Measurements from ENCODE around the gene SLC35F6.

SLC35F6 gene, protein sequence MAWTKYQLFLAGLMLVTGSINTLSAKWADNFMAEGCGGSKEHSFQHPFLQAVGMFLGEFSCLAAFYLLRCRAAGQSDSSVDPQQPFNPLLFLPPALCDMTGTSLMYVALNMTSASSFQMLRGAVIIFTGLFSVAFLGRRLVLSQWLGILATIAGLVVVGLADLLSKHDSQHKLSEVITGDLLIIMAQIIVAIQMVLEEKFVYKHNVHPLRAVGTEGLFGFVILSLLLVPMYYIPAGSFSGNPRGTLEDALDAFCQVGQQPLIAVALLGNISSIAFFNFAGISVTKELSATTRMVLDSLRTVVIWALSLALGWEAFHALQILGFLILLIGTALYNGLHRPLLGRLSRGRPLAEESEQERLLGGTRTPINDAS

DNA sequence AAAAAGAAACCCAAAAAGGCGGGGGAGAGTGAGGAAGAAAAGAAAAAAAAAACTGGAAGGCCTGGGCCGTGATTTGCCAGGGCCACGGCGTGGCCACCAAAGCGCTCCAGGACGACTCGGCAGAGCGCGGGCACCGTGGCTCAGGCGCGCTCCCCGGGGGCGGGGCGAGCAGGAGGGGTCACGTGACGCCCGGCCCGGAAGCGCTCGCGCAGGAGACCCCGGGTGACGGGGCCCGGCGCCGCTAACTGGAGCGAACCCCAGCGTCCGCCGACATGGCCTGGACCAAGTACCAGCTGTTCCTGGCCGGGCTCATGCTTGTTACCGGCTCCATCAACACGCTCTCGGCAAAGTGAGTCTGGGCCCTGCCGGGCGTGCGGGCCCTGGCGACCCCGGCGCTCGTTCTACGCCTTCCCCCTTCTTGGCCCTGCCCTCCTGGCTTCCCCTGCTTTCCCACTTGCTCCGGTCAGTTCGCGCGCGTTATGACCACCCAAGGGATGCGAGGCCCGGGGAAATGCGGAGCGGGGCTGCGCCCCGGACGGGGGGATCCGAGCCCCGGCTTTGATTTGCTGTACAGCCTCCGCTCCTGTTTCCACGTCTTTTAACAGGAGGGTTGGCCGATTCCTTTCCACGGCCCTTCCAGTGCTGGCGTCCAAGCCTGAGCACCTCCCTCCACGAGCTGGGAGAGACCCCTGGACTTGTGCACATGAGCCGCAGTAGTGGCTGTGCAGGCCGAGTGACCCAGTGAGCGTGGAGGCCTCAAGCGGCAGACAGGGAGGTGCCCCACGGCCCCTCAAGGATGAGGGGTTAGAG, at the start of gene SLC35F6:
Gene SLC35F6 (plus strand): TSS at position 207 of the 810 bp plus-strand sequence. CDS start 66 bp downstream, at position 273.
- peak; percentile 79 for DNase-seq (ENCODE audit: low spot score)

DNA sequence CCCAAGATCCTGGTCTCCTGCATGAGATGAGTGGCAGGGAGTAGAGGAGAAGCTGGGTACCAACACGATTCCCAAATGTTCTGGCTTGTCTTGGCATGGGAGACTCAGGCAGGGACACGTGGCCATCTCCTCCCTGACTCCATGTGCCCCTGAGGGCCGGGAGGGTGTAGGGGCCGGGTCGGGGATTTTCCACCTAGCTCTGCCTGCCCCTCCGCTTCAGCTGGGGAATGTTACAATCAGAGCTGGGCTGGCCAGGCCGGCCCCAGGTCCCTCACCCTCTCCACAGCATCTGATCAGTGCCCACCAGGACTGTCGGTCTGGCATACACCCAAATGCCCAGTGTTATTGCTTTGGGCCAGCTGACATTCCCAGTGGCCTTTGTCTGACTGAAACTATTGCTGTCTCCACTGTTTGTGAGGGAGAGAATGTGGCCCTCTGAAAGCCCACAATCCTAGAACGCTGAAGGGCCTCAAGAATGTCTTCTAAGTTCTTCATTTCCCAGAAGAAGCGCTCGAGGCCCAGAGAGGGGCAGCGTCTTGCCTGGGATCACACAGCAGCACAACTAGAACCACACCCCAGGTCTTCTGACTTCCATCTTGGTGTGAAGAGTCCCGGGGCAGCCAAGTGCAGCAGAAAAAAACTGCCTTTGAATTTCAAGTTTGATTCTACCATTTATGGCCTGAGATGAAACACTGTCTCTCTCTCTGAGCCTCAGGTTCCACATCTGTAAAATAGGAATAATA, 48.4 kb upstream of the SLC35F6 start:
- DNase-seq (ENCODE audit: low spot score), result no peak

DNA sequence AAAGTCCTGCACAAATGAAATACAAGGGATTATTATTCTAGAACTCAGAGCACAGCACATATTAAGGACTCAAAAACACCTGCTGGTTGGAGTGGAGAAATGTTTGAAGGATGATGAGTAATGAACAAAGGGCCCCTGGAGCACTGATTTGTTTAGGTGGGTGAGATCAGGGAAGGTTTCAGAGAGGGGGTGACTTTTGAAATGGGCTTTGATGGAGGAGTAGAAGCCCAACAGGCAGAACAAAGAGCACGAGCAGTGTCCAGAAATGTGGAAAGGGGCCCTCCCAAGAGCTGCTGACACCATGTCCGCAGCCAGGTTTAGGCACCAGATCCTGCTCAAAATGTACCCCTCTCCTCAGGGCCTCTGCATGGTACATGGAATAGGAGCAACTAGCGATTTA, 47.7 kb upstream of the SLC35F6 start:
- no peak for DNase-seq (ENCODE audit: low spot score)

DNA sequence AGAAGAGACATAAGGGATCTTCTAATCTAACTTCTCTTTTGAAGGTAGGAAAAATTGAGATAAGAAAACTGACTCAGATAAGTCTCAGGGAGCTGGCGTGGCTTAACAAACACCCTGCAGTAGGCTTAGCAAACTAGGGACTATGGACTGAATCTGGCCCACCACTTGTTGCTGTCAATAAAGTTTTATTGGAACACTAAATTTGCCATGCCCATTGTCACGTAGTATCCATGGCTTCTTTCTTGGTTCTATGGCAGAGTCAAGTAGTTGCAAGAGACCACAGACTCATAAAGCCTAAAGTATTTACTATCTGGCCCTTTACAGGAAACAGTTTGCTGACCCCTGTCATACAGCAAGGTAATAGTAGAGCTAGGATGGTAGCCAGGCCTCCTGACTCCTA, 47.3 kb upstream of the SLC35F6 start:
- DNase-seq (ENCODE audit: low spot score), result no peak

DNA sequence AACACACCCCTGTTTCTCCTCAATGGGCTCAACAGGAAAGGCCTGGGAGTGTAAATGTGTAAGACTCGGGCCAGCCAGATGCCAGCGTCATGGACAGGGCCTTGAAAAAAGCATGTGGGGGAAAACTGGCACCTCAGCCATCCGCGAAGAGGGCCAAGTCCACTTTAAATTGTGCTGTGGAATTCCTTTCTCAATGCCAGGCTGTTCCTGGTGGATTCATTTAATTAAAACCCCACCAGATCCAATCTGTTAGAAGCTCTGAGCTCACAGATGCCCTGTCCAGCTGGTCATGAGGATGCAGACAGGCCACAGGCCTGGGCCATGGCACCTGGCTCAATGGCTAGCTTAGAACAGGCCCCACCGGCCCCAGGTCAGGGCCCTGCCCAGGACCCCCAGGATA, 46.7 kb upstream of the SLC35F6 start:
- no peak for DNase-seq (ENCODE audit: low spot score)

DNA sequence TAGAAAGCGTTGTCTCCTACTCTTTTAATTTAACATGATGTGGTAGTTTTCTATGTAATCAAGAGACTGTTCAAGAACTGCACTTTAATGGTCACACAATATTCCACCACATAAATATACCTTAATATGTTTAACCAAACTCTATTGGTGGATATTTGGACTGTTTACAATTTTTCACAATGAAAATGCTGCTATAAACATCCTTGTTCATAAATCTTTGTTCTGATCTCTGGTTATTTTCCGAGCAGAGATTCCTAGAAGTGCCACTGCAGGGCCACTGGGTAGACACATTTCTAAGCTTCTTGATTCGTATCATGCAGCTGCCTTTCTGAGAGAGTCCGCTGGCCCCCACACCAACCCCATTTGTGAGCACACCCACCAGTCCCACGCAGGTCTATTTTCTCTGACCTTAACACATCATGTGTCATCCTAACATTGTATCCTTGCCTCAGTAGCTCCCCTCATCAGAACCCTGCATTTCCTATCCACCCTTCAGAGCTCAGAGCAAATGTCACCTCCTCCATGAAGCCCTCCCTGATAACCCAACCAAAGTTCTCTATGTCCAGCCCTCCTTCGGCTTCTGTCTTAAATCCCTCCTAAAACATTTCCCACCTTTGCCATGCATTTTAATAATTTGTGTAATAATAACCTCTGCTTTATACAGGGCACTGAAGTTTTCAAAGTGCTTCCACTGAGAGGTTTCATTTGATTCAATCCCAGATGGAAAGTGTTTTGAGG, 45.0 kb upstream of the SLC35F6 start:
- no peak for DNase-seq (ENCODE audit: low spot score)

DNA sequence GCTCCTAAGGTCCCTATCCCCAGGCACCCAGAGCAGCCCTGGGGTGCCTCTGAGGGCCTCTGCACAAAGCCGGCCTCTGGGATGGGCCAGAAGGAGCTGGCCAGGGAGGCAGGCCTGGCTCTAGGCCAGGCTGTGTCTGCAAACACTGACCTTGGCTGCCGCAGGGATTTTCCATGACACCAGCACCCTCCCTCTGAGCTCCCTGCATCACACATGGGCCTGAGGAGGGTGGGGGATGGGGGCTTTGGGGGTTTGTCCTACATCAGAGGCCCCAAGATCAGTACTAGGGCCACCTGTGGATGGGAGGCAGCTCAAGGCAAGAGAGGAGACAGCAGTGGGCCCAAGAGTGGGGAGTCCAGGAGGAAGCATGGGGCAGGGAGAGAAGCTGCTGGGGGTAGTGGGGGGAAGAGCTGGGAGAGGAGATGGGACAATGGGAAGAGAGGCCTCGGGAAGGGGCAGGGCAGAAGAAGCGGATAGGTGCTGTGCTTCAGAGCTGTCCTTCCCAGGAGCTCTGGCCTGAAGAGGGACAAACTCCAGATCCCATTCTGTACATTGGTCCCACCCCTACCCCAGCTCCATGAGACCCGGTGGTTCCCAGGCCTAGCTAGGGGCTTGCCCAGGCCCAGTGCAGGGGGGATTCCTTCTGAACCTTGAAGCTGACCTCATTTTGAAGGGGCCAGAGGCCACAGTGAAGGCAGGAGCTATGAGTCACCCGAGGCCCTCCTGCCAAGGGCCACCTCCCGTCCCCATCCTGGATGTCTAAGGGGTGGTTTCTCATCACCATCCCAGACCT, 43.6 kb upstream of the SLC35F6 start:
- DNase-seq (ENCODE audit: low spot score), result no peak

DNA sequence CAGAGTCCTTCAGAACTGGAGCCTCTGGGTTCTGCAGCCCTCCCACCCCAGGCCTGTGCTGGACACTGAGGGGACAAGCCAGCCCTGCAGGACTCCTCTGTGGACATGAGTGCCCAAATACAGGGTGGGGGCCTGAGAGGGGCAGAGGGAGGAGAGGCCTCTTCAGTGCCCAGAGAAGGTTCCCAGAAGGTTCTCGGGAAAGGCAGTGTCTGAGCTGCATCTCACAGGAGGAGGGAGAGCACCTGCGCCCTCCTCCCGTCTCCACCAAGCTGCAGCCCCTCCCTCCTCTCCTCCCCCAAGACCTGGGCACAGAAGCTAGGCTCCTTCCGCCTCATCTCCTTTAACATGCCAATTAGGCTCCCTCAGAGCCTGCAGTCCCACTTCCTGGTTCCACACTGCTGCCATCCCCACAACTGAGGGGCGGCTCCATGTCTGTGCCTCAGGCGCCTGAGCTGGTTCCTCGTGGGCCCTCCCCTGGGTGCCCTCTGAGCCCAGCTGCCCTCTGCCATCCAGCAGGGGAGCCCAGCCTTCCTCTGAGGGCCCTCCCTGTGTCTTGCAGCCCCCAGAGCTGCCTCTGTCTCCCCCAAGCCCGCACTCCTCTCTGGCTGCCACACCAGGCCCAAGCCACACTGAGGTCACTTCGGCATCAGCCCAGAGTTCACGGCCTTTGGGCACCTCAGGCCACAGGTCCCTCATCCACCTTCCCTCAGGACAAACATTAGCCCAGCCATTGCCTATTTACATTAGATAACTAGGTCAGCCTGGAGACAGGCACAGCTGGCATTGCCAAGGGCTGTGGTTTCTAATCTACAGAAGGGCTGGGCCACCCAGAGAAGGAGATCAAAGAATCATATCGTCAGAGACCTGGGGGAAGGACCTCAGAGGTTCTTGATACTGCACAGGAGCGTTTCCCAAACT, 42.7 kb upstream of the SLC35F6 start:
- DNase-seq (ENCODE audit: low spot score), result no peak

DNA sequence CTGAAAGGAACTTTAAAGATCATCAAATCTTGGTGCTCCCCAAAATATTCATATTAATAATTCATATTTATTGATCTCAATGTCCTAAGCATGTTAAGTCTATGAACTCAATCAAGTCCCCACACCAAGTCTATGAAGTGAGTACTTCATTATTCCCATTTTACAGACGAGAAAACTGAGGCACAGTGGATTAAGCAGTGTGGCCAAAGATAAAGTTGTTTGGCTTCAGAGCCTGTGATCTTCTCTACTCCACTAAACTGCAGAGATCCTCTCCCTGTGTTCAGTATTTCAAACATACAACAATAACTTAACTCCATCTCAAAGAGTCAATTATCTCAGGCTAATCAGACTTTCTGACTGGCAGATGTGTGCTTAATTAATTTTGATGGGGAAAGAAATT, 41.8 kb upstream of the SLC35F6 start:
- no peak for DNase-seq (ENCODE audit: low spot score)

DNA sequence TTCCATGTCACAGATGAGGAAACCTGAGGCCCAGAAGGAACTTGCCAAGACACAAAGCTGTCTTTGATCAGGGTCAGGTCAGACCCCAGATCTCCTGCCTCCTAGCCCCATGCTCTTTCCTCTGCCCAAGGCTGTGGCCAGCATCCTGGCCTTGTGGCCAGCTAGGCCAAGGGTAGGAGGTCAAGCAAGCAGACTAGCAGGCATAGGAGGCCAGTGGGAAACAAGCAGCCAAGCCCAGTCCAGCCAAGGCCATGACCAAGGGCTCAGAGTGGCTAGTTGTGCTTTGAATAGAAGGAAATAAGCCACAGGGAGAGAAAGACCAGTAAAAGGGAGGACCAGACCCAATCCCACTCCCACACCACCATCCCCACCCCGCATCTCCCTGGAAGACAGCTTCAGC, 41.2 kb upstream of the SLC35F6 start:
- no peak for DNase-seq (ENCODE audit: low spot score)

DNA sequence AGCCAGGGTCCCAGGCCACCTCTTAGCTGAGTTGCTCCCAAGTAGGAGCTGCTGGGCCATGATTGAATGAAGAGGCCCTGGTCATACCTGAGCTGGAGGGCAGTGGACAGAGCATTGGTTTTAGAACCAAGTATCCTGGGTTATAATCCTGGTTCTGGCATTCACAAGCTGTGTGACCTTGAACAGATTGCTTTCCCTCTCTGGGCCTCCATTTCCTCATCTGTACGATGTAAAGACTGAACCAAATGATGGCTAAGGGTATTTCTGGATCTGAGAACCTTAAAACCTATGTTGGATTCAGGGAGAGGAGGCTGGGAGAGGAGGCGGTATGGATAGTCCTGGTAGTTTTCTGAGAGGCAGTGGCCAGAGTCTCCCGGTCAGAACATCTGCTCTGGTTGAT, 40.6 kb upstream of the SLC35F6 start:
- DNase-seq (ENCODE audit: low spot score), result no peak

DNA sequence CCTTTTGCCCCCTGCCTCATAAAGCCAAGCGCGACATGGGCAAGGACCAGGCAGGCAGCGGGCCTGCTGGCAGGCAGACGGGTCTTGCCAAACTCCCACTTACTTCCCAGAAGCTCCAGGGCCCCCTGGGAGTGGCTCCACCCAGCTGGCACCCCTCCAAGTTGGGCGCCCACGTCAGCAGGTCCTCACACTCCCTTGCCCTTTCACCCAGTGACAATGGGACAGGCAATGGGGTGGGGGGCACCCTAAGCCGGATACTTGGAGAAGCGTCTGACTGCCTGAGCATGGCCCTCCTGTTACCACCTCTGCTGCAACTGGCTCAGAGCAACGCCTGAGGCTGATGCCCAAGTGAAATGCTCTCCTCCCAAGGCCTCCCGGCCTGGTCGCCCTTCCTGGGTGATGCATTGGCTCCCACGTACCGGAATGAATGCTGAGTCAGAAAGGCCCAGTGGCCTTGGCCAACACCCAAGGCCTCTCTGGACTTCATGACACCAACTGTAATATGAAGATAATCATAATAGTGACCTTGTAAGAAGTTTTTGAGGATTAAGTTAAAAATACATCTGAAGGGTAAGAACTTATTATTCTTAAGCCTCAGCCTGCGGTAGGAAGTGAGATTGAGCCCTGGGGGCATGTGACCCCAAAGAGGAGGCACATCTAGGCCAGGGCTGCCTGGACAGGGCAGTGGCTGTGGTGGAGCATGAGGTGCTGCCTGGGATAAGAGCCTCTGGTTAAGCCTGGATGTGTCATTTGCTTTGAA, 39.9 kb upstream of the SLC35F6 start:
- DNase-seq (ENCODE audit: low spot score), result no peak

DNA sequence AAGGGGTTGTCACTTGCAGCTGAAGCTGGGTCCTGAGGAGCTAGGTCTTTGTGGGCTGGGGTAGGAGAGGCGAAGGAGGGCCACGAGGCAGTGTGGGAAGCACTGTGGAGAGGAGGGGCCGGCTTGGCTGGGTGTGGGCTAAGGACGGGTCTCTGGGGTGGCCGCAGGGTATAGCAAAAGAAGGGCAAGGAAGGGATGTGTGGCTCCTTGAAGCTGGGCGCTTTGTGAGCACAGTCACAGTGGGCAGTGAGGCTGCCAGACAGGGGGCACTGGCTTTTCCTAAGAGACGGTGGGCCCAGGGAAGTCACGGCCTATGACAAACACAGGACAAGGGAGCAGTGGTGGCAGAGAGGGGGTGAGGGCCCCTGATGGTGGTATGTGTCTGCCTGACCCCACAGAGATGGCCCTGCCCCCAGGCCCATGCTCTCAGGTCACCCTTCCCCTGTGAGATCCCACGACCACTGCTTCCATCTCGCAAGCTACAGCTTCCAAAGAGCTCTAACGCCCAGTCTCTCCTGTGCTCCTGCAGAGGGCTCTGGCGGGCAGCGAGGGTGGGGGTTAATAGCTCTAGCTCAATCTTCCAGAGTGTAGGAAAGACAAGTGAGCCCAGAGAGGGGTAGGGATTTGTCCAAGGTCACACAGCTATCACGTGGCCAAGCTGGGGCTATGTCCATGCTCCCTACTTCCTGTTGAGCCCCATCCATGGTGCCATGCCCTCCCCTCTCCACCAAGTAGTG, 39.1 kb upstream of the SLC35F6 start:
- DNase-seq (ENCODE audit: low spot score), result no peak

DNA sequence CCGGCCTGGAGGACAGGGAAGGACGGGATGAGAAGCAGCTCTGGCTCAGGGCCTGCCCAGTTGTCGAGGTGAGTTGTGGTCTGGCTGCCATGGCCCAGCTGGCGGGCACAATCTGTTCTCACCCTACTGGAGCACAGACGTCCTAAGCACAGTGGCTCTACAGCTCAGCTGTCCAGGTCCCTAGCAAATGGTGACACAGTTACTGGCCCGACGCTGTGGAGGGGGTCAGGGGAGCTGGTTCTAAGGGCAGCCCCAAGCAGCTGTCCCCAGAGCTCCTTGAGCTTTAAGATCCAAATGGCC, 38.6 kb upstream of the SLC35F6 start:
- DNase-seq (ENCODE audit: low spot score), result no peak

DNA sequence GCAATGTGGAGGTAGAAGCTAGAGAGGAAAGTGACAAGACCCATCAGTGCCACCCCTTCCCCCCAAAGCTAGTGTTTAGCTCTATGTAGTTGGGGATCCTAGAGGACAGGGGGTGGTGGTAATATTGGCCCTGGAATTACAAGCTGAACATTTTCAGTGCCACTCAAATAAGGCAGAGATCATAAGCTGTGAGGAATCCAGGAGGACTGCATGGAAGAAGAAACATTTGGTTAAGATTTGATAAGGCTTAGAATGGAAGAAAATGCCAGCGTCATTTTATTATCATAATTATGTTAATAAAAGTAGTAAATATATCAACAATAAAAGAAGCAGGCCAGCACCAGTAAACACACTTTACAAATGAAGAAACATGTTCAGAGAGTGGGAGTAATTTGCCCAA, 37.9 kb upstream of the SLC35F6 start:
- no peak for DNase-seq (ENCODE audit: low spot score)

DNA sequence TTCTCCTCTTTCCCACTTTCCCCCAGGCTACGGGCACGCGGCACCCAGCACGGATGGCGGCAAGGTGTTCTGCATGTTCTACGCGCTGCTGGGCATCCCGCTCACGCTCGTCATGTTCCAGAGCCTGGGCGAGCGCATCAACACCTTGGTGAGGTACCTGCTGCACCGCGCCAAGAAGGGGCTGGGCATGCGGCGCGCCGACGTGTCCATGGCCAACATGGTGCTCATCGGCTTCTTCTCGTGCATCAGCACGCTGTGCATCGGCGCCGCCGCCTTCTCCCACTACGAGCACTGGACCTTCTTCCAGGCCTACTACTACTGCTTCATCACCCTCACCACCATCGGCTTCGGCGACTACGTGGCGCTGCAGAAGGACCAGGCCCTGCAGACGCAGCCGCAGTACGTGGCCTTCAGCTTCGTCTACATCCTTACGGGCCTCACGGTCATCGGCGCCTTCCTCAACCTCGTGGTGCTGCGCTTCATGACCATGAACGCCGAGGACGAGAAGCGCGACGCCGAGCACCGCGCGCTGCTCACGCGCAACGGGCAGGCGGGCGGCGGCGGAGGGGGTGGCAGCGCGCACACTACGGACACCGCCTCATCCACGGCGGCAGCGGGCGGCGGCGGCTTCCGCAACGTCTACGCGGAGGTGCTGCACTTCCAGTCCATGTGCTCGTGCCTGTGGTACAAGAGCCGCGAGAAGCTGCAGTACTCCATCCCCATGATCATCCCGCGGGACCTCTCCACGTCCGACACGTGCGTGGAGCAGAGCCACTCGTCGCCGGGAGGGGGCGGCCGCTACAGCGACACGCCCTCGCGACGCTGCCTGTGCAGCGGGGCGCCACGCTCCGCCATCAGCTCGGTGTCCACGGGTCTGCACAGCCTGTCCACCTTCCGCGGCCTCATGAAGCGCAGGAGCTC, 36.2 kb upstream of the SLC35F6 start:
- no peak for DNase-seq (ENCODE audit: low spot score)

DNA sequence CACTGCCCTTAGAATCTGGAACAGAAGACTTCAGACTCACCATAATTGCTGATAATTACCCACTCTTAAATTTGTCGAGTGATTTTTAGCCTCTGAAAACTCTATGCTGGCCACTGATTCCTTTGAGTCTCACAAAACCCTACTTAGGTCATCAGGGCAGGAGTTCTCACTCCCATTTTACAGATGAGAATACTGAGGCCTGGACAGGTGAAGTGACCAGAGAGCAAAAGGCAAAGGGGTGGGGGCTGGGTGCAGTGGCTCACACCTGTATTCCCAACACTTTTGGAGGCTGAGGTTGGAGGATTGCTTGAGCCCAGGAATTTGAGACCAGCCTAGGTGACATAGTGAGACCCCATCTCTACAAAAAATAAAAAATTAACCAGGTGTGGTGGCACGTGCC, 34.8 kb upstream of the SLC35F6 start:
- DNase-seq (ENCODE audit: low spot score), result no peak
